Brain microvascular endothelial cell (primary cell): ENCODE measurements around the gene LDLR.
"Not testable (repeated sequence)": the region's sequence is repeated elsewhere in the genome, so short reads cannot be mapped to it uniquely, and the experiment has no call there.

Source experiments
- DNase-seq: peaks from one replicate; pipeline ENCODE4 v3.0.0-alpha.2; 2020
- H3K27ac ChIP-seq: fragments of 250-450 bp; sonication (Bioruptor Pico); 2 replicates; pipeline ENCODE4 v1.5.1; 2020; ENCODE audit warnings: mild to moderate bottlenecking, moderate library complexity
- H3K27me3 ChIP-seq: fragments of 250-450 bp; sonication (Bioruptor Pico); replicated peaks from 2 replicates; pipeline ENCODE4 v1.5.1; 2020; ENCODE audit warnings: mild to moderate bottlenecking
- H3K36me3 ChIP-seq: fragments of 250-450 bp; sonication (Bioruptor Pico); replicated peaks from 2 replicates; pipeline ENCODE4 v1.5.1; 2020; ENCODE audit warnings: mild to moderate bottlenecking
- H3K4me3 ChIP-seq: 2 replicates; pipeline ENCODE4 v1.5.1; 2011; ENCODE audit warnings: low read depth, mild to moderate bottlenecking, control low read depth, low read length, moderate library complexity
- CTCF ChIP-seq: IDR thresholded peaks from 2 replicates; pipeline ENCODE4 v1.5.1; 2011; ENCODE audit warnings: low read depth, mild to moderate bottlenecking, moderate library complexity, low read length, control low read depth, inconsistent platforms; ENCODE audit errors: missing control alignments
- in situ Hi-C: cut with HindIII; loops from 2 replicates; pipeline ENCODE4 v1.10.0; 2017; ENCODE audit warnings: low sequenced_read_pairs, low pct_ligation_motif_present

The LDLR gene

DNA sequence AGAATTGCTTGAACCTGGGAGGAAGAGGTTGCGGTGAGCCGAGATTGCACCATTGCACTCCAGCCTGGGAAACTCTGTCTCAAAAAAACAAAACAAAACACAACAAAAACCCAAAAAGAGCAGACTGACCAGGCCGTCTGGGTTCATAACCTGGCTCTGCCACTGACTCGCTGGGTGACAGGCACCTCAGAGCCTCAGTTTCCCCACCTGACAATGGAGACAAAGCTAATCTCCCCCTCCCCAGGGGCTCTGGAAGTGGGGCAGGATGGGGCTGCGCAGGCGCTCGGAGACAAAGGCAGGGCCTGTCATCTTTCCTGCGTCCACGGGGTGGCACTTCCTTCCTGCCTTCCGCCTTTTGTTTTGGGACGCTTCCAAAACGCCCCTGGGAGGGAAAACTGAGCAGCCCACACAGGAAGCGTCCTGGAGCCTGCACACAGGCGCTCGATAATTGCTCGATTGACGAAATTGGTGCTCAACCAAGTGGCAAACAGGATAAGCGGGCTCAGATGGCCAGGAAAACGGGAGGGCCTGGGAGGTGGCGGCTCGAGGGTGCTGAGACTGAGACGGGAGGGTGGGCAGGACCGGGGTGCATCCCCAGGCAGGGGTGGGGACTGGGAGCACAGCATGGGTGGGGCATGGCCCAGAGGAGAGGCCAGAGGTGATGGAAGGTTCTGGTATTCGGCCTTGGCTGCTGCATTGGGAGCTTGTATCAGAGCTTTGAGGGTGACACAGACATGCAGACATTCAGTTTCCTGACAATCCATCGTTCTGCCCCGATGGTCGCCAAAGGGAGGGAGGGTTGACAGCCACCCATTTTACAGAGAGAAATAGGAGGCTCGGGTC lies 48.5 kb downstream of the LDLR start:
- in situ Hi-C loops = no loop called here
- Histone ChIP-seq H3K4me3 (peak overlapping the region; percentile 29), H3K36me3 (peaks cover 5% of the 10 kb centered on the region), H3K27ac (peak overlapping the region; percentile 66), H3K27me3 (no peaks in the 10 kb centered on the region)
- TF ChIP-seq CTCF = peak; percentile 88
- peak; percentile 77 for DNase-seq

DNA sequence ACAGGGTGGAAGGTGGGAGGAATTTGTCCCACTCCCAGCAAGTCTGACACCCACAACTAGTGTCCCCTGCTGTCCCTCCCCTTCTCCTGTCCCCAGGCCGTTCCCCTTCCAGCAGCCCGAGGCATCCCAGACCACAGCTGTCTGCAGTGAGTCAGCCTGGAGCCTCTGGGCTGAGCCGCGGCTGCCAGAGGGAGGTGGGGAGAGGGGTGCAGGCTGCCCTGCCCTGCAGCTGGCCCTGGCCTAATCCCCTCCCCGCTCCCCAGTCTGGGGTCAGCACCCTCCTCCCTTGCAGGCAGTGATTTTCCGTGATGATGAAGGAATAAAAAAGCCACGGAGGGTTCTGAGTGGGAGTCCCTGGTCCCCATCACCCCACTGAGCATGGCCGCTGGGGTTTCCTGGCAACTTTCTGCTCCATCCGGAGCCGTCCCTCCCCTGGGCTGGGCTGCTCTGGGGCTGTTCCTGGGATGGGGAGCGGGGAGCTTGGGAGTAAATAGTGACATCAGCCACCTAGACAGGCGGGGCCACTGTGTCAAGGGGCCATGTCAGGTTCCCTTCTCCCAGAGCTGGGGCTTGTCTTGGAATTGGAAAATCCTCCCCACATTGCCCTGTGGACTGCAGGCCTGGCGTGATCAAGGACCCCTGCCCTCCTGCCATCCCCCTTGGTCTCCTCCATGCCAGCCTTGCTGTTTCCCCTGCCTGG lies 49.5 kb downstream of the LDLR start:
- Histone ChIP-seq H3K4me3 (peak overlapping the region; percentile 12), H3K27me3 (no peaks in the 10 kb centered on the region), H3K27ac (peak overlapping the region; percentile 66), H3K36me3 (no peaks in the 10 kb centered on the region)
- in situ Hi-C loops = no loop called here
- DNase-seq = peak; percentile 73
- TF ChIP-seq CTCF = no peak

DNA sequence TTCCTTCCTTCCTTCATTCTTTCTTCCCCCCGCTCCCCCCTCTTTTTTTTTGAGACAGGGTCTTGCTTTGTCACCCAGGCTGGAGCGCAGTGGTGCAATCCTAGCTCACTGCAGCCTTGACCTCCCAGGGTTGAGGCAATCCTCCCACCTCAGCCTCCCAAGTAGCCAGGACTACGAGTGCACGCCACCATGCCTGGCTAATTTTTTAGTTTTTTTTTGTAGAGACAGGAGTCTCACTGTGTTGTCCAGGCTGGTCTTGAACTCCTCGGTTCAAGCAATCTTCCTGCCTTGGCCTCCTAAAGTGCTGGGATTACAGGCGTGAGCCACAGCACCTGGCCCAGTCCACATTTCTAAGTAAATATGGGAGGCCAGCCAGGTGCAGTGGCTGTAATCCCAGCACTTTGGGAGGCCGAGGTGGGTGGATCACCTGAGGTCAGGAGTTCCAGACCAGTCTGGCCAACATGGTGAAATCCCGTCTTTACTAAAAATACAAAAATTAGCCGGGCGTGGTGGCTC lies 50.8 kb downstream of the LDLR start:
- H3K27me3 ChIP-seq, H3K27ac ChIP-seq, H3K4me3 ChIP-seq, H3K36me3 ChIP-seq, DNase-seq, in situ Hi-C loops: not testable (repeated sequence)

- TF ChIP-seq CTCF = no peak
- in situ Hi-C loops = no loop called here
- H3K27me3 ChIP-seq = no peaks in the 10 kb centered on the region
- H3K36me3 ChIP-seq = no peaks in the 10 kb centered on the region
- H3K27ac ChIP-seq = no peak overlapping the region
- DNase-seq = no peak
- H3K4me3 ChIP-seq = no peak overlapping the region
These were observed 51.6 kb downstream of the LDLR start for GRCh38 chr19:11140896-11141295.

GRCh38 chr19:11141937-11142527 lies 52.8 kb downstream of the LDLR start:
- TF ChIP-seq CTCF = no peak
- in situ Hi-C loops = no loop called here
- Histone ChIP-seq H3K27ac (peak overlapping the region; percentile 44), H3K36me3 (no peaks in the 10 kb centered on the region), H3K27me3 (no peaks in the 10 kb centered on the region), H3K4me3 (no peak overlapping the region)
- DNase-seq = no peak
